Duodenal mucosa (tissue), 2 donors: ENCODE results near the gene SNX21.

Source experiments
- H3K27ac ChIP-seq: one replicate; pipeline ENCODE4 v1.7.0; 2013; ENCODE audit warnings: low read depth, low read length
- H3K27me3 ChIP-seq, 2 donors: one replicate each; pipeline ENCODE4 v1.7.0; 2013; ENCODE audit warnings: low read length in 2 of 2, control low read depth in 1 of 2; ENCODE audit not compliant: insufficient read depth in 2 of 2, control insufficient read depth in 1 of 2
- H3K36me3 ChIP-seq, 2 donors: one replicate each; pipeline ENCODE4 v1.7.0; 2013; ENCODE audit warnings: low read length in 2 of 2, control low read depth in 1 of 2; ENCODE audit not compliant: insufficient read depth in 2 of 2, control insufficient read depth in 1 of 2
- H3K4me1 ChIP-seq, 2 donors: one replicate each; pipeline ENCODE4 v1.7.0; 2013; ENCODE audit warnings: low read length in 2 of 2, control low read depth in 1 of 2; ENCODE audit not compliant: insufficient read depth in 2 of 2, control insufficient read depth in 1 of 2
- H3K4me3 ChIP-seq, 2 donors: one replicate each; pipeline ENCODE4 v1.7.0; 2013; ENCODE audit warnings: low read length in 2 of 2, low read depth in 1 of 2
- H3K9ac ChIP-seq, 2 donors: one replicate each; pipeline ENCODE4 v1.7.0; 2013; ENCODE audit warnings: low read length in 2 of 2, low read depth in 1 of 2
- H3K9me3 ChIP-seq, 2 donors: one replicate each; pipeline ENCODE4 v1.7.0; 2013; ENCODE audit warnings: low read length in 2 of 2, control low read depth in 1 of 2; ENCODE audit not compliant: control insufficient read depth in 1 of 2

SNX21 gene

DNA sequence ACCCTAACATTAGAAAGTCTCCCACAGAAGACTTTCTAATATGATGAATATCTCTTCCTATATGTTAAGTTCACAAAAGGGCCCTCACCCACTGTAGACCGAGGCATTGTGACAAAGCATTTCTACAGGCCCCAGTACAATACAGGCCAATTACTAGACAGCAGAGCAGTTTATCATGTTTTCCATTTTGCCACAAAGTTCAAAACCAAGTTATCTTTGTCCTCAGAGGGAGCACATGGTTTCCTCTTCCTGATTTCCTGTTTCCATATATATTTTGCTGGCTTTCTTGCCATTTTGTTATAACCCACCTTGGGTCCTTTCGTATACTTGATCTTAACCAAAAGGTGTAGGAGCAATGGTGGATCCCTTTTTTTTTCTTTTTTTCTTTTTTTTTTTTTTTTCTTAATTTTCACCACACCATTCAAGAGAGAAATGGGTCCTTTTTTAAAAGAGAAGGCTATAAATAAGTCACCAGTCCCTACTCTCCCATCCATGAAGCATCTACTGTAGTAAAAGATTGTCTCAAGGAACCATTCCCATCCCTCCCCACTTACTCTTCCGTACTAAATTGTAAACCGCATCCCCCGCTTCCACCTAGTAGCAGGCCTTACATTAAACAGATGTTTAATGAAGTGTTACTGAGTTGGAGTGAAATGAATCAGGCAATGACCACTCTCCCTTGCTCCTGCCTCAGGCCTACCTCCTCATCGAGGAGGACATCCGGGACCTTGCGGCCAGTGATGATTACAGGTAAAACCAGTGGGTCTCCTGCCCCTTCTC lies 23.2 kb upstream of the SNX21 start:
- H3K27ac ChIP-seq = no peak overlapping the region
- peaks cover 8 to 17% of the 10 kb centered on the region in 2 donors for H3K4me1 ChIP-seq
- H3K4me3 ChIP-seq = no peak overlapping the region
- peaks cover 30 to 51% of the 10 kb centered on the region in 2 donors for H3K36me3 ChIP-seq
- H3K9me3 ChIP-seq = no peaks in the 10 kb centered on the region
- H3K27me3 ChIP-seq = no peaks in the 10 kb centered on the region
- no peak overlapping the region for H3K9ac ChIP-seq

DNA sequence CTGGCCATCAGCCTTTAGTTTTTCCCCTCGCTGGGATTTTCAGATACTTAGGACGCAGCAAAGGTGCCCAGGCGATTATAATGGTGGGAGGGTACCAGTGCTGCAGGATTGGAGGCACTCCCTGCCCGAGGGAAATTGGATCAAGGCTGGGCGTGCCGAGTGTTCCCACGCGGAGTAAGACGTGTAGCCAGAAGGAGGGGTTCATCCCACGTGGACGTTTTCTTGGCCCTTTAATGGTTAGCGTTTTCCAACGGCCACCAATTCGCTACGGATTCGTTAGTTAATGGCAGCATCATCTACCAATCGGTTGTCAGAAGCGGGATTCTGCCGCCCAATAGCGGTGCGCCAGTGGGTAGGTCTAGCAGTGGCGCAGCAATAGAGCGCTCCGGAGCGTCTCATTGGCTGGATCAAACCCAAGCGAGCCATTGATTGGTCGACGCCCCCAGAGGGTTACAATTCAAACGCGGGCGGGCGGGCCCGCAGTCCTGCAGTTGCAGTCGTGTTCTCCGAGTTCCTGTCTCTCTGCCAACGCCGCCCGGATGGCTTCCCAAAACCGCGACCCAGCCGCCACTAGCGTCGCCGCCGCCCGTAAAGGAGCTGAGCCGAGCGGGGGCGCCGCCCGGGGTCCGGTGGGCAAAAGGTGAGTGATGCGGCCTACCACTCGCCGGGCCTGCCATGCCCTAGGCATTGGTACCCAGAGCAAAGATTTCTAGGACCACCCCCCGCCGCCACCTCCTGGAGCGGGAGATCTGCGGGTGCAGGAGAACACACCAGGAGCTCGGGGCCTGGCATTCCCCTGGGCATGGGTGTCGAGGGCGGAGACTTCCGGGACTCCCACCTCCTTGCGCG lies 21.2 kb upstream of the SNX21 start, which contains the start of gene UBE2C:
TSS of gene UBE2C (plus strand) at position 488 of the 849 bp plus-strand sequence. CDS start at position 540, 52 bp downstream.
- H3K9ac ChIP-seq = peak within 1 kb of the TSS; percentile 61 to 67
- no peaks in the 10 kb centered on the region for H3K27me3 ChIP-seq
- peaks cover 26 to 40% of the 10 kb centered on the region in 2 donors for H3K36me3 ChIP-seq
- no peaks in the 10 kb centered on the region for H3K9me3 ChIP-seq
- peak within 1 kb of the TSS; percentile 35 for H3K27ac ChIP-seq
- peaks cover 8 to 17% of the 10 kb centered on the region in 2 donors for H3K4me1 ChIP-seq
- H3K4me3 ChIP-seq = peak within 1 kb of the TSS; percentile 76 to 80

DNA sequence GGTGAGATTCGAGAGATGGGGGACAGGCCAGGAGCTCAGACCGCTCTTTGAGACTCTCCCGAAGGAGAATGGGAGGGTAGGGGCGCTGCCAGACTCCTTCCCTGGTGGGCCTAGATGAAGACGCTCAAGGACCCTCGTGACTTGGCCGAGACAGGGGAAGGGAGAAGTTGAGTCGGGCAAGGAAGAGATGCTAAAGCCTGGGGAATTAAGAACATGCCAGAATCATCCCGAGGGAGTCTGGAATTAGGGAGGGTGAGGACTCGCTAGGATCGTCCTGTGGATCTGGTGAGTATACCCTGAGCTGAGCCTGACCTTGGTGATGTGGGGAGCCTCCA lies 20.6 kb upstream of the SNX21 start:
- peaks cover 8 to 17% of the 10 kb centered on the region in 2 donors for H3K4me1 ChIP-seq
- H3K4me3 ChIP-seq = peak overlapping the region; percentile 76 to 80
- H3K9me3 ChIP-seq = no peaks in the 10 kb centered on the region
- H3K36me3 ChIP-seq = peaks cover 26 to 34% of the 10 kb centered on the region in 2 donors
- H3K9ac ChIP-seq = peak overlapping the region; percentile 61 to 67
- no peaks in the 10 kb centered on the region for H3K27me3 ChIP-seq
- H3K27ac ChIP-seq = no peak overlapping the region

DNA sequence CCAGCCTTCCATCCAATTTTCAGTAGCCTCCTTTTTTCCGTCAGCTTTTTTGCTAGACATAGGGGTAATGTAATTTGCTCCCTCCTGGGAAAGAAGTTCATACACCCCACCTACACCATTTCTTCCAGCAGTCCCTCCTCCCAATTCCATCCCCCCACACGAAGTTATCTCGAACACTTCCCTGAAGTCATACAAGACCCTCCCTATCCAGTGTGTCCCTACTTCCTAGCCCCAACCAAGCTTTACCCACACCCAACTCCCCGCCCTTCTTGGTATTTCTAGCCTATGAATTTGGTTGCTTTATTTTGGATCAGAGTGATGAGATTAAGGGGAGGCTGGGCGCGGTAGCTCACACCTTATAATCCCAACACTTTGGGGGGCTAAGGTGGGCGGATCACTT lies 20.1 kb upstream of the SNX21 start:
- H3K9ac ChIP-seq = peak overlapping the region; percentile 61 to 67
- no peaks in the 10 kb centered on the region for H3K9me3 ChIP-seq
- peaks cover 25 to 33% of the 10 kb centered on the region in 2 donors for H3K36me3 ChIP-seq
- no peak overlapping the region for H3K27ac ChIP-seq
- peak overlapping the region; percentile 76 to 80 for H3K4me3 ChIP-seq
- peaks cover 8 to 17% of the 10 kb centered on the region in 2 donors for H3K4me1 ChIP-seq
- H3K27me3 ChIP-seq = no peaks in the 10 kb centered on the region

DNA sequence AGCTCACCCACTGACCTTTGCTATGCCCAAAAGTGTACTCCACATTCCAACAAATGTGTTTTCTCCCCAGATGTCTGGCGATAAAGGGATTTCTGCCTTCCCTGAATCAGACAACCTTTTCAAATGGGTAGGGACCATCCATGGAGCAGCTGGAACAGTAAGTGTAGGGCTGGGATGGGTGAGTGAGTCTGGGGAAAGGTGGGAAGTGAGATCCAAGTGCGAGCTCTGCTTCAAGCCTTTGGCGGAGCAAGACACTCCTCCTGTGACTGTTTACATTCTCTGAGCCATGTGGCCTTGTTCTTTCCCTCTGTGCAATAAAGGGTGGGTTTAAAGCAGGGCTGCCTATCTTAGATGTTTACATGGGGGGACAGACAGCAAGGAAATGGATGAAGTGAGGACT lies 19.3 kb upstream of the SNX21 start:
- peaks cover 17 to 25% of the 10 kb centered on the region in 2 donors for H3K36me3 ChIP-seq
- no peak overlapping the region for H3K4me3 ChIP-seq
- H3K27me3 ChIP-seq = no peaks in the 10 kb centered on the region
- H3K4me1 ChIP-seq = peaks cover 8 to 17% of the 10 kb centered on the region in 2 donors
- no peak overlapping the region for H3K27ac ChIP-seq
- H3K9ac ChIP-seq = no peak overlapping the region
- H3K9me3 ChIP-seq = no peaks in the 10 kb centered on the region

DNA sequence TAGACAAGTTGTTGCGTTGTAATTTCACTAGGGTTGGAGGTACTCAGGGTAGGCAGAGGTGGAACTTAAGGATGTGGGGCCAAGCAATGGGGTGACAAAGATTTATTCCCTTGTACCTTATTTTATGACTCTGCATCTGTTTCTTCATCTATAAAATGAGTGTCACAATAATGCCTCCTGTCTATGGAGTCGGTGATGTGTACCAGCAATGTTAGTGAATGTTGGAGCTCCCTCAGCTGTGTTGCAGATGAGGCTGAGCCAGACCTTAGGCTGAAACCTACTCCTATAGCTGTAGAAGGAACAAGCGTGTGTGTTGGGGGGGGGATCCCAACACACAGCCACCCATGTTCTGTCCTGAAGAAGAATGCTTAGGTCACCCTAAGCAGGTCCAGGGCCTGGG lies 16.6 kb upstream of the SNX21 start:
- peaks cover 0 to 4% of the 10 kb centered on the region in 2 donors for H3K36me3 ChIP-seq
- H3K27me3 ChIP-seq = no peaks in the 10 kb centered on the region
- no peak overlapping the region for H3K9ac ChIP-seq
- no peak overlapping the region for H3K4me3 ChIP-seq
- H3K9me3 ChIP-seq = no peaks in the 10 kb centered on the region
- no peak overlapping the region for H3K27ac ChIP-seq
- peaks cover 8 to 21% of the 10 kb centered on the region in 2 donors for H3K4me1 ChIP-seq

DNA sequence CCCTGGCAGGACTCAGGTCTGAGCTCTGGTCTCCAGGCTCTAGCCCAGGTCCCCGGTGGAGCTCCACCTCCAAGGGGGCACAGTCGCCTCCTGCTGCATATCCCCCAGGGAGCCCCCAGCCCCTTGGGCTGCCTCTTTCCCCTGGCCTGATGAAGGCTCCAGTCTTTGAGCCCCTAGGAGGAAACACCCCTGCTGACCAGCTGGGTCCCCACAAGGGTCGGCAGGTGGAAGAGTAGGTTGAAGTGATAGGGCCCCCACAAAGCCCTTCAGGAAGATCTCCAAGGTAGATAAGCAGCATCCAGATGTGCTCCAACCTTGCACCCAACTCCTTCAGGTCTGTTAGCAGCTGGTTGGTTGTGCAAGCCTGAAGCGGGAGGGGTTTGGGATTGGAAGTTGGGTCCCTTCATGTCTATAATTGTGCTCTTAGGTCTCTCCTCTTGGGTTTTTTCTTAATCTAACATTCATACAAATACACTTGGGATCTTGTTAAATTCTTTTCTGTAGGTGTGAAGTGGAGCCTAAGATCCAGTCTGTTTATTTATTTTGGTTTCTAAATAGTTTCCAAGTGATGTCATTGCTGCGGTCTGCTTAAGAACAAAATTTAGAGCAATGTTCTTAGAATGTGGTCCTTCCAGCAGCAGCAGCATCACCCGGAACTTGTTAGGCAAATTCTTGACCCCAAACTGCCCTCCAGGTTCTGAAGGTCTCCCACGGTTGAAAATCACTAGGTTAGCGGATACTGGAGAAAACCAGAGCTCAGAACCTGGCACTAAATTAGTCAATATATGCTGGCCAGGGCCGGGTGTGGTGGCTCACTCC lies 16.0 kb upstream of the SNX21 start:
- no peaks in the 10 kb centered on the region for H3K9me3 ChIP-seq
- no peak overlapping the region for H3K27ac ChIP-seq
- no peaks in the 10 kb centered on the region for H3K27me3 ChIP-seq
- H3K4me1 ChIP-seq = peaks cover 12 to 25% of the 10 kb centered on the region in 2 donors
- no peak overlapping the region for H3K9ac ChIP-seq
- H3K4me3 ChIP-seq = no peak overlapping the region
- peaks cover 0 to 4% of the 10 kb centered on the region in 2 donors for H3K36me3 ChIP-seq

DNA sequence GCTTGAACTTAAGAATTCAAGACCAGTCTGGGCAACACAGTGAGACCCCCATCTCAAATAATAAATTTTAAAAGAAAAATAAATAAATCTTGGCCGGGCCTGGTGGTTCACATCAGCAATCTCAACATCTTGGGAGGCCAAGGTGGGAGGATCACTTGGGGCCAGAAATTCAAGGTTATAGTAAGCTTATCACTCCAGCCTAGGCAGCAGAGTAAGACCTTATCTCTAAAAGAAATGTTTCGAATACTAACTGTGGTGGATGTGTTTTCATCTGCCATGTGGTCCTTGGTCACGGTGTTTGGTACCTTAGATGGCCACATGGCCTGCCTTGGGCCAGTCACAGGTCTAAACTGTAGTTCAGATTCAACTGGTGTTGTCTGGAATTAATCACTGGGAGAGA lies 15.4 kb upstream of the SNX21 start:
- Histone ChIP-seq H3K36me3 (peaks cover 0 to 4% of the 10 kb centered on the region in 2 donors), H3K27ac (no peak overlapping the region)

DNA sequence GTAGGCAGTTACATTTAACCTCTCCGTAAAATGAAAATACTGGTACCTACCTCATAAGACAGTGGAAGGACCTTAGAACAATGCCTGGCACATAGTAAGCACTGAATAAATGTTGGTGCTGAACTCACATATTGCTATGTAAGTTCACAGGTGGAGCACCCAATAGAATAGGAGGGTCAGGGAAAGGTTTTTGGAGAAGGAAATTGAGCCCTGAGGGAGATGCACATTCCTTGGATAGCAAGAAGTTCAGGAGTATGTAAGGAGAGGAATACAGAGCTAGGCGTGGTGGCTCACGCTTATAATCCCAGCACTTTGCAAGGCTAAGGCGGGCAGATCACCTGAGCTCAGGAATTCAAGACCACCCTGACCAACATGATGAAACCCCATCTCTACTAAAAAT lies 14.1 kb upstream of the SNX21 start:
- H3K4me3 ChIP-seq = no peak overlapping the region
- no peak overlapping the region for H3K9ac ChIP-seq
- peaks cover 0 to 4% of the 10 kb centered on the region in 2 donors for H3K36me3 ChIP-seq
- peaks cover 11 to 32% of the 10 kb centered on the region in 2 donors for H3K4me1 ChIP-seq
- H3K27ac ChIP-seq = no peak overlapping the region
- no peaks in the 10 kb centered on the region for H3K9me3 ChIP-seq
- peaks cover 0 to 3% of the 10 kb centered on the region in 2 donors for H3K27me3 ChIP-seq

More for the DNA sequence above, 15.4 kb upstream of the SNX21 start:
- H3K9ac ChIP-seq = no peak overlapping the region
- H3K4me1 ChIP-seq = peaks cover 12 to 25% of the 10 kb centered on the region in 2 donors
- peaks cover 0 to 1% of the 10 kb centered on the region in 2 donors for H3K27me3 ChIP-seq
- no peaks in the 10 kb centered on the region for H3K9me3 ChIP-seq
- H3K4me3 ChIP-seq = no peak overlapping the region
